Mesothelial cell of epicardium (in vitro differentiated cells): ENCODE data around the gene PMAIP1. TPM values are rescaled to one million over a fixed set of nuclear protein-coding genes. Genes with fewer than 3 reads are reported as not detected.

Experiments used
- DNase-seq, 2 experiments: peaks; one replicate each; pipeline ENCODE4 v3.0.0; 2021; ENCODE audit warnings: low spot score in 2 of 2; ENCODE audit not compliant: unreplicated experiment in 2 of 2
- H3K27ac Mint-ChIP-seq: 2 replicates; pipeline ENCODE4 v1.8.0; 2021; ENCODE audit warnings: mixed read lengths
- H3K27me3 Mint-ChIP-seq: 2 replicates; pipeline ENCODE4 v1.8.0; 2021; ENCODE audit warnings: low read depth, mixed read lengths
- H3K36me3 Mint-ChIP-seq: 2 replicates; pipeline ENCODE4 v1.8.0; 2021; ENCODE audit warnings: mixed read lengths
- H3K4me1 Mint-ChIP-seq: 2 replicates; pipeline ENCODE4 v1.8.0; 2021; ENCODE audit warnings: mixed read lengths
- H3K4me3 Mint-ChIP-seq: 2 replicates; pipeline ENCODE4 v1.8.0; 2021; ENCODE audit warnings: mild to moderate bottlenecking, moderate library complexity, mixed read lengths
- H3K9me3 Mint-ChIP-seq: 2 replicates; pipeline ENCODE4 v1.8.0; 2021; ENCODE audit warnings: mixed read lengths
- total RNA-seq: library from RNA; stranded (reverse); gene quantifications from 3 replicates; pipeline ENCODE4 v1.2.1, GENCODE V29; 2021
- TF ChIP-seq, protein P1 (sequence below): fragments of 200-600 bp; sonication (generic); IDR thresholded peaks from one replicate; pipeline ENCODE4 v1.5.0; 2021; ENCODE audit warnings: antibody characterized with exemption; ENCODE audit not compliant: unreplicated experiment

The PMAIP1 gene
- total RNA-seq, 1 donor from 2014 or later, result 10.9 TPM

DNA sequence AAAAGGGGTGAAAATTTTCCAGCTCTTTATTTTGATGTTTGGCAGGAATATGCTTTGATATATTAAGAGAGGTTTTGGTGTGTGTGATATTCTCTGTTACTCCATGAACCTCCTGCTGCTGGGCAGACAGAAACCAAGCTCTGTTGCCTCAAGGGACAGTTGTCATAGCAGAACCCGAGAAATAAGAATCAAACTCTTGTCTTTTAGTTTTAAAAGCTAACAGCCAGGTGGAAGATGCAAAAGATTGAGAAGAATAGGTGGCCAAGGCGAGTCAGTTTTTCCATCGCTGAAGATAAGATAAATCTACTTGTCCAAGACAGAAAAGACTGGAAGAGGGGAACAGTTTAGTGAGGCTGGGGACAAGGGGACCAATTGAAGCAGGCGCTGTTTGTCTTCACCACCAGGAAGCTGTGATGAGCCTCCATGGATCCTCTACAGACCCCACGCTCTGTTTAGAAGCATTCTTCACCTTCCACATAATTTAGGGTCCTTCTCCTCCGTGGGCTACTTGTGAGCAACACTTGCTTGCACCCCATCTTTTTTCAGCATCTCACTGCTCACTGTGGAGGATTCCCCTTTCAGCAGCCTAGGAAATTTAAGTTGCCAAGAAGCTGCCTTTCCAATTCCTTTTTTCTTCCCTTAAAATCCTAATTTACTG, 23.9 kb downstream of the PMAIP1 start:
- no peak overlapping the region for H3K4me3 Mint-ChIP-seq
- H3K4me1 Mint-ChIP-seq, result peaks cover 7% of the 10 kb centered on the region
- H3K9me3 Mint-ChIP-seq, result no peaks in the 10 kb centered on the region
- TF ChIP-seq, protein P1, sequence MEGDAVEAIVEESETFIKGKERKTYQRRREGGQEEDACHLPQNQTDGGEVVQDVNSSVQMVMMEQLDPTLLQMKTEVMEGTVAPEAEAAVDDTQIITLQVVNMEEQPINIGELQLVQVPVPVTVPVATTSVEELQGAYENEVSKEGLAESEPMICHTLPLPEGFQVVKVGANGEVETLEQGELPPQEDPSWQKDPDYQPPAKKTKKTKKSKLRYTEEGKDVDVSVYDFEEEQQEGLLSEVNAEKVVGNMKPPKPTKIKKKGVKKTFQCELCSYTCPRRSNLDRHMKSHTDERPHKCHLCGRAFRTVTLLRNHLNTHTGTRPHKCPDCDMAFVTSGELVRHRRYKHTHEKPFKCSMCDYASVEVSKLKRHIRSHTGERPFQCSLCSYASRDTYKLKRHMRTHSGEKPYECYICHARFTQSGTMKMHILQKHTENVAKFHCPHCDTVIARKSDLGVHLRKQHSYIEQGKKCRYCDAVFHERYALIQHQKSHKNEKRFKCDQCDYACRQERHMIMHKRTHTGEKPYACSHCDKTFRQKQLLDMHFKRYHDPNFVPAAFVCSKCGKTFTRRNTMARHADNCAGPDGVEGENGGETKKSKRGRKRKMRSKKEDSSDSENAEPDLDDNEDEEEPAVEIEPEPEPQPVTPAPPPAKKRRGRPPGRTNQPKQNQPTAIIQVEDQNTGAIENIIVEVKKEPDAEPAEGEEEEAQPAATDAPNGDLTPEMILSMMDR, result no peak
- DNase-seq, result no peak
- peaks cover 6% of the 10 kb centered on the region for H3K27me3 Mint-ChIP-seq
- H3K27ac Mint-ChIP-seq, result peak overlapping the region; percentile 26
- H3K36me3 Mint-ChIP-seq, result no peaks in the 10 kb centered on the region

DNA sequence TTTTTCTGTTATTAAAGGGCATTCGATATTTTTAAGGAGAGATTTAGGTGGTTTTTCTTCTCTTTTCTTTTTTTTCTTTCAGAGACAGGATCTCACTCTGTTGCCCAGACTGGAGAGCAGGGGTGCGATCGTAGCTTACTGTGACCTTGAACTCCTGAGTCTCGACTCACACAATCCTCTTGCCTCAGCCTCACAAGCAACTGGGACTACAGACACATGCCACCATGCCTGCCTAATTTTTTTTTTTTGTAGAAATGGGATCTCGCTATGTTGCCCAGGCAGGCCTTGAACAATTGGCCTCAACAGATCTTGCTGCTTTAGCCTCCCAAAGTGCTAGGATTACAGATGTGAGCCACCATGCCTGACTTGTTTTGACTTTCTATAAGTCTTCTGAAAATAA, 26.3 kb downstream of the PMAIP1 start:
- H3K36me3 Mint-ChIP-seq, result no peaks in the 10 kb centered on the region
- DNase-seq, result no peak
- TF ChIP-seq, protein P1, result no peak
- no peaks in the 10 kb centered on the region for H3K9me3 Mint-ChIP-seq
- H3K27ac Mint-ChIP-seq, result no peak overlapping the region
- no peak overlapping the region for H3K4me3 Mint-ChIP-seq
- H3K4me1 Mint-ChIP-seq, result peaks cover 6% of the 10 kb centered on the region
- peaks cover 6% of the 10 kb centered on the region for H3K27me3 Mint-ChIP-seq

DNA sequence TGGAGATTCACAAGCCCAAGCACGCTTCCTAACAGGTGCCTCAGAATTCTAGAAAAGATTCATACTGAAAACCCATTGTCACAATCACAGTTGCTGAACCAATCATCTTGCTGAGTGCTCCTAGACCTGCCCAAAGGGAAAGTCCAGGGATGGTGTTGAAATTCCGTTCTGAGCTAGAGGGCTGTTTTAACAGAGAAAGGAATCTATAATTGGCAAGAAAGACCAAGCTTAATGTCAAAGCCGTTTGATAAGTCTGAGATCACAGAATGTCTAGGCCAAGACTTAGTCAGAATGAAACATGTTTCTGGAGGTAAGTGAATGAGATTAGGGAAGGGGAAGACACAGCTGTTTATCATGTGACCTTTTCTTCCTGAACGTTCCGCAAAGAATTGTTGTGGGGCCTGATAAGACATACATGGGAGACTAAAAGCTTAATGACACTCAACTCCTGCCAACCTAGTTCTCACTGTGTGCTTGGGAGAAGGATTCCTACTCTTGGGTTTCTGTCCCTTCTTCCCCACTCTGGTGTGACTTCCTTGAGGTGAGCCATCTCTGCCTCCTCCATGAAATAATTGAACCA, 27.5 kb downstream of the PMAIP1 start:
- TF ChIP-seq, protein P1, result no peak
- DNase-seq, result no peak
- Mint-ChIP-seq H3K9me3 (no peaks in the 10 kb centered on the region), H3K36me3 (no peaks in the 10 kb centered on the region), H3K4me3 (no peak overlapping the region), H3K4me1 (peaks cover 6% of the 10 kb centered on the region), H3K27ac (peak overlapping the region; percentile 13), H3K27me3 (peaks cover 6% of the 10 kb centered on the region)

DNA sequence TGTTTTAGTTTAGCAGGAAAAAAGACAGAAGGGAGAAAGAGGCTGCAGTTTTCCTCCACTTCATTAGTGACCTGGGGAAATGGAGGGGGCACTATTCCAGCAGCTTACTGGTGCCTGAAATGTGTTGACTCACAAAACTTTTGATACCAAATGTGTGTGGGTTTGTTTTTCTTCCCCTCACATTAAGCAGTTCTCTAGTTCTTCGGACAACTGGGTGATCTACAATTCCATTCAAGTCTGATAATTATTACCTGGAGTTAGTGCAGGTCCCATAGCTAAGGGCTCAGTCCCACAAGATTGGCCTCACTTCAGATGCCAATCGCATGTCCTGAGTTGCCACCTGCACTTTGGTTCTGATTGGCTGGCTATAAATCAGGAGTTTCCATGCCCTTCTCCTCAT, 28.4 kb downstream of the PMAIP1 start:
- TF ChIP-seq, protein P1, result no peak
- H3K27me3 Mint-ChIP-seq, result peaks cover 6% of the 10 kb centered on the region
- H3K4me1 Mint-ChIP-seq, result peaks cover 5% of the 10 kb centered on the region
- DNase-seq, result no peak
- H3K36me3 Mint-ChIP-seq, result no peaks in the 10 kb centered on the region
- no peaks in the 10 kb centered on the region for H3K9me3 Mint-ChIP-seq
- H3K4me3 Mint-ChIP-seq, result no peak overlapping the region
- no peak overlapping the region for H3K27ac Mint-ChIP-seq

DNA sequence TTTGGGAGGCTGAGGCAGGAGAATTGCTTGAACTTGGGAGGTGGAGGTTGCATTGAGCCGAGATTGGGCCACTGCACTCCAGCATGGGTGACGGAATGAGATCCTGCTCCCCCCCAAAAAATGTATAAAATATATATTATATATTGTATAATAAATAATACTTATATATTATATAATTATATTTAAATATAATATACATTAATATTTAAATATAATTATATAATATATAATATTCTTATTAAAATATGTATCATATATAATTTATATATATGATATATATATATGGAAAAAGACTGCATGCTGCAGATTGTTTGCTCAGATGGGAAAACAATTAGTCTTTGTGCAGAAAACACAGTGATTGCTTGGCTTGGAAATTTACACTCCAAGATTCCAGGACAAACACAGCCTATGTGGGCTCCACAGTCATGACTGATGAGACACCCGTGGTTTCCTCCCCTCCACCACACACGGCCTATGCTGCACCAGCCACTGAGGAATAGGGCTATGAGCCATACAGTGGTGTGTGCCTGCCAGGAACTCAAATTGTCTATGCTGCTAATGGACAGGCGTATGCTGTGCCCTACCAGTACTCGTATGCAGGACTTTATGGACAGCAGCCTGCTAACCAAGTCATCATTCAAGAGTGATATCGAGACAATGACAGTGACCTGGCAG, 30.0 kb downstream of the PMAIP1 start:
- H3K27me3 Mint-ChIP-seq, result no peaks in the 10 kb centered on the region
- no peak overlapping the region for H3K4me3 Mint-ChIP-seq
- peaks cover 3% of the 10 kb centered on the region for H3K4me1 Mint-ChIP-seq
- DNase-seq, result no peak
- TF ChIP-seq, protein P1, result no peak
- no peak overlapping the region for H3K27ac Mint-ChIP-seq
- H3K9me3 Mint-ChIP-seq, result no peaks in the 10 kb centered on the region
- no peaks in the 10 kb centered on the region for H3K36me3 Mint-ChIP-seq
